ENCODE results near the gene SPON1.
"Not testable (repeated sequence)": the region's sequence is repeated elsewhere in the genome, so short reads cannot be mapped to it uniquely, and the experiment has no call there.

GRCh38 chr11:14090631-14091030 lies 128.1 kb downstream of the SPON1 start:
- not testable (repeated sequence) for TF ChIP-seq CTCF (IDR thresholded peaks at IDR 0.05; ENCODE audit: low read length); EZH2 (optimal IDR thresholded peaks at IDR 0.05; ENCODE audit: low read depth, low read length); EZH2phosphoT487 (IDR thresholded peaks at IDR 0.05; ENCODE audit: low read length)
